ENCODE measurements around the gene RCAN2.
"Not testable (repeated sequence)": the region's sequence is repeated elsewhere in the genome, so short reads cannot be mapped to it uniquely, and the experiment has no call there.

DNA sequence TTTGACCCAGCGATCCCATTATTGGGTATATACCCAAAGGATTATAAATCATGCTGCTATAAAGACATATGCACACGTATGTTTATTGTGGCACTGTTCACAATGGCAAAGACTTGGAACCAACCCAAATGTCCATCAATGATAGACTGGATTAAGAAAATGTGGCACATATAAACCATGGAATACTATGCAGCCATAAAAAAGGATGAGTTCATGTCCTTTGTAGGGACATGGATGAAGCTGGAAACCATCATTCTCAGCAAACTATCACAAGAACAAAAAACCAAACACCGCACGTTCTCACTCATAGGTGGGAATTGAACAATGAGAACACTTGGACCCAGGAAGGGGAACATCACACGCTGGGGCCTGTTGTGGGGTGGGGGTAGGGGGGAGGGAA lies 103.5 kb downstream of the RCAN2 start:
- TF ChIP-seq, protein P1, sequence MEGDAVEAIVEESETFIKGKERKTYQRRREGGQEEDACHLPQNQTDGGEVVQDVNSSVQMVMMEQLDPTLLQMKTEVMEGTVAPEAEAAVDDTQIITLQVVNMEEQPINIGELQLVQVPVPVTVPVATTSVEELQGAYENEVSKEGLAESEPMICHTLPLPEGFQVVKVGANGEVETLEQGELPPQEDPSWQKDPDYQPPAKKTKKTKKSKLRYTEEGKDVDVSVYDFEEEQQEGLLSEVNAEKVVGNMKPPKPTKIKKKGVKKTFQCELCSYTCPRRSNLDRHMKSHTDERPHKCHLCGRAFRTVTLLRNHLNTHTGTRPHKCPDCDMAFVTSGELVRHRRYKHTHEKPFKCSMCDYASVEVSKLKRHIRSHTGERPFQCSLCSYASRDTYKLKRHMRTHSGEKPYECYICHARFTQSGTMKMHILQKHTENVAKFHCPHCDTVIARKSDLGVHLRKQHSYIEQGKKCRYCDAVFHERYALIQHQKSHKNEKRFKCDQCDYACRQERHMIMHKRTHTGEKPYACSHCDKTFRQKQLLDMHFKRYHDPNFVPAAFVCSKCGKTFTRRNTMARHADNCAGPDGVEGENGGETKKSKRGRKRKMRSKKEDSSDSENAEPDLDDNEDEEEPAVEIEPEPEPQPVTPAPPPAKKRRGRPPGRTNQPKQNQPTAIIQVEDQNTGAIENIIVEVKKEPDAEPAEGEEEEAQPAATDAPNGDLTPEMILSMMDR (IDR thresholded peaks at IDR 0.05 in 8 of 11, conservative IDR thresholded peaks at IDR 0.05 in 3 of 11): not testable (repeated sequence)
- not testable (repeated sequence) for TF ChIP-seq POLR2AphosphoS5, POLR2A (IDR thresholded peaks at IDR 0.05)
